ENCODE results near the gene ACY1. TPM values are rescaled to one million over a fixed set of nuclear protein-coding genes. Genes with fewer than 3 reads are reported as not detected.

ACY1 gene
- total RNA-seq, 4 donors from 2014 or later: 24.5 to 60.3 (median 31.4) TPM

GRCh38 chr3:52001443-52001974 is 18.2 kb downstream of the ACY1 start:
- no peak for TF ChIP-seq CTCF (IDR thresholded peaks at IDR 0.05; ENCODE audit: low read depth)

GRCh38 chr3:52002748-52003147 is 19.4 kb downstream of the ACY1 start:
- no peak for TF ChIP-seq CTCF (IDR thresholded peaks at IDR 0.05; ENCODE audit: low read depth)

- no peak for TF ChIP-seq CTCF (IDR thresholded peaks at IDR 0.05; ENCODE audit: low read depth)
Measured at GRCh38 chr3:52004163-52004787, 20.9 kb downstream of the ACY1 start.

- no peak for TF ChIP-seq CTCF (IDR thresholded peaks at IDR 0.05; ENCODE audit: low read depth)
Measured at GRCh38 chr3:52004906-52005395, 21.6 kb downstream of the ACY1 start.

- TF ChIP-seq CTCF (IDR thresholded peaks at IDR 0.05; ENCODE audit: low read depth): no peak
Measured at GRCh38 chr3:52005571-52005986, 22.2 kb downstream of the ACY1 start.

GRCh38 chr3:52006017-52006819 is 22.9 kb downstream of the ACY1 start:
- TF ChIP-seq CTCF (IDR thresholded peaks at IDR 0.05; ENCODE audit: low read depth): no peak

DNA sequence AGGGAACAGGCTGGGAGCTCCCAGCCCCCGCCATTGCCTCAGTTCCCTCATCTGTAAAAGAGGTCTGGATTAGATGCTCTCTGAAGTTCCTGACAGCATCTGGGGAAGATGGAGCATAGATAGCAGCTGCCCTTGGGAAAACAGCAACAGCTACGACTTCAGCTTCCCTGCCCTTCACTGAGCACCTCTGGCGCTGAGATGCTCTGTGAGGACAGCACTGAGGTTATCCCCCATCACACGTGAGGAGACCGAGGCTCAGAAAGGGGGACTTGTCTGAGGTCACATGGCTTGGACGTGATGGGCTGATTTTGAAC is 23.4 kb downstream of the ACY1 start:
- TF ChIP-seq CTCF (IDR thresholded peaks at IDR 0.05; ENCODE audit: low read depth): no peak

Data from subcutaneous adipose tissue (tissue), 4 donors.